Liver (tissue), 9 donors: ENCODE results near the gene GNAI3. TPM values are rescaled to one million over a fixed set of nuclear protein-coding genes. Genes with fewer than 3 reads are reported as not detected.

ENCODE experiments used
- DNase-seq: peaks from one replicate; pipeline ENCODE4 v3.0.0-alpha.2; 2017; ENCODE audit warnings: low spot score
- H3K27ac ChIP-seq, 2 donors: one replicate each; pipeline ENCODE4 v1.7.0; 2013; ENCODE audit warnings: inconsistent platforms in 2 of 2, low read length in 2 of 2, control low read depth in 1 of 2, low read depth in 1 of 2, mild to moderate bottlenecking in 1 of 2
- H3K27me3 ChIP-seq, 4 donors: one replicate each; pipeline versions ENCODE4 v1.6.1 to v1.7.0; 2013; ENCODE audit warnings: low read length in 3 of 4, inconsistent platforms in 1 of 4, mild to moderate bottlenecking in 1 of 4, moderate library complexity in 1 of 4; ENCODE audit not compliant: control insufficient read depth in 4 of 4, insufficient read depth in 4 of 4
- H3K36me3 ChIP-seq, 4 donors: one replicate each; pipeline versions ENCODE4 v1.6.1 to v1.7.0; 2013; ENCODE audit warnings: low read length in 3 of 4, mild to moderate bottlenecking in 3 of 4, low read depth in 1 of 4, moderate library complexity in 1 of 4; ENCODE audit not compliant: control insufficient read depth in 4 of 4, insufficient read depth in 3 of 4
- H3K4me1 ChIP-seq, 4 donors: one replicate each; pipeline versions ENCODE4 v1.6.1 to v1.7.0; 2013; ENCODE audit warnings: low read length in 3 of 4, mild to moderate bottlenecking in 3 of 4, moderate library complexity in 1 of 4; ENCODE audit not compliant: control insufficient read depth in 4 of 4, insufficient read depth in 4 of 4
- H3K4me3 ChIP-seq, 3 donors: one replicate each; pipeline versions ENCODE4 v1.6.1 to v1.7.0; 2013; ENCODE audit warnings: low read length in 3 of 3, control low read depth in 1 of 3, low read depth in 1 of 3, mild to moderate bottlenecking in 1 of 3
- H3K9ac ChIP-seq, 2 donors: one replicate each; pipeline ENCODE4 v1.7.0; 2013; ENCODE audit warnings: low read length in 2 of 2, mild to moderate bottlenecking in 2 of 2, moderate library complexity in 2 of 2, control low read depth in 1 of 2, low read depth in 1 of 2
- H3K9me3 ChIP-seq, 4 donors: one replicate each; pipeline versions ENCODE4 v1.6.1 to v1.7.0; 2013; ENCODE audit warnings: low read length in 3 of 4; ENCODE audit not compliant: control insufficient read depth in 4 of 4
- ATF3 ChIP-seq: IDR thresholded peaks from 2 replicates; pipeline ENCODE4 v1.6.1; 2016; ENCODE audit warnings: antibody characterized with exemption
- CTCF ChIP-seq: fragments of 150-350 bp; IDR thresholded peaks from 2 replicates; pipeline ENCODE4 v1.5.1; 2017; ENCODE audit warnings: improper control_type of control experiment, low read depth, low read length; ENCODE audit not compliant: missing input control
- EGR1 ChIP-seq, 2 donors: IDR thresholded peaks; 2 replicates each; pipeline ENCODE4 v1.6.1; 2016 to 2018; ENCODE audit warnings: antibody characterized with exemption in 2 of 2, low read depth in 2 of 2
- FOXA1 ChIP-seq: IDR thresholded peaks from 2 replicates; pipeline ENCODE4 v1.6.1; 2016; ENCODE audit warnings: antibody characterized with exemption
- FOXA2 ChIP-seq: IDR thresholded peaks from 2 replicates; pipeline ENCODE4 v1.6.1; 2016; ENCODE audit warnings: antibody characterized with exemption
- GABPA ChIP-seq, 2 donors: IDR thresholded peaks in 1 of 2; conservative IDR thresholded peaks in 1 of 2; 2 replicates each; pipeline ENCODE4 v1.6.1; 2016; ENCODE audit warnings: antibody characterized with exemption in 2 of 2, mild to moderate bottlenecking in 1 of 2, moderate library complexity in 1 of 2
- HNF4A ChIP-seq, 2 donors: conservative IDR thresholded peaks; 2 replicates each; pipeline ENCODE4 v1.6.1; 2016; ENCODE audit warnings: antibody characterized with exemption in 2 of 2, mild to moderate bottlenecking in 2 of 2
- HNF4G ChIP-seq: IDR thresholded peaks from 2 replicates; pipeline ENCODE4 v1.6.1; 2016; ENCODE audit warnings: antibody characterized with exemption
- JUND ChIP-seq, 2 donors: IDR thresholded peaks; 2 replicates each; pipeline ENCODE4 v1.6.1; 2016; ENCODE audit warnings: antibody characterized with exemption in 2 of 2
- MAX ChIP-seq: IDR thresholded peaks from 2 replicates; pipeline ENCODE4 v1.6.1; 2016; ENCODE audit warnings: antibody characterized with exemption
- NR2F2 ChIP-seq: IDR thresholded peaks from 2 replicates; pipeline ENCODE4 v1.6.1; 2016; ENCODE audit warnings: antibody characterized with exemption
- RAD21 ChIP-seq, 2 donors: IDR thresholded peaks; 2 replicates each; pipeline ENCODE4 v1.6.1; 2016; ENCODE audit warnings: antibody characterized with exemption in 2 of 2, mild to moderate bottlenecking in 2 of 2
- RXRA ChIP-seq, 2 donors: IDR thresholded peaks; 2 replicates each; pipeline ENCODE4 v1.6.1; 2017 to 2018; ENCODE audit warnings: antibody characterized with exemption in 2 of 2, mild to moderate bottlenecking in 1 of 2
- SP1 ChIP-seq: IDR thresholded peaks from 2 replicates; pipeline ENCODE4 v1.6.1; 2018; ENCODE audit warnings: antibody characterized with exemption, mild to moderate bottlenecking
- TAF1 ChIP-seq: conservative IDR thresholded peaks from 2 replicates; pipeline ENCODE4 v1.6.1; 2016; ENCODE audit warnings: antibody characterized with exemption, mild to moderate bottlenecking
- YY1 ChIP-seq: IDR thresholded peaks from 2 replicates; pipeline ENCODE4 v1.6.1; 2016; ENCODE audit warnings: antibody characterized with exemption, mild to moderate bottlenecking
- ZBTB33 ChIP-seq: IDR thresholded peaks from 2 replicates; pipeline ENCODE4 v1.6.1; 2016; ENCODE audit warnings: antibody characterized with exemption
- whole genome bisulfite sequencing: extraction: QIAGEN DNeasy Blood & Tissue Kit; methylation state at CpG from one replicate; pipeline ENCODE4 v1.1.7; 2013; 5-methylcytosine and 5-hydroxymethylcytosine counted together
- polyA plus RNA-seq, 2 donors: library from polyadenylated mRNA; stranded (reverse) in 1 of 2; unstranded in 1 of 2; fragments of 200-250 nt in 1 of 2; fragments of >200 nt in 1 of 2; fragmentation: Nextera tagmentation in 1 of 2; extraction: Ambion mirVana in 1 of 2; gene quantifications; one replicate each; pipeline versions ENCODE4 v1.2.1 to v1.2.3, GENCODE V29; 2013 to 2015
- total RNA-seq, 2 donors: library from RNA; depleted of rRNA; stranded (reverse); fragments of >200 nt; gene quantifications; one replicate each; pipeline ENCODE4 v1.2.3, GENCODE V29; 2014
- donor health status: healthy.
- donor health status: healthy.
- donor health status: healthy.
- donor health status: healthy.
- donor health status: healthy.

The GNAI3 gene
- total and polyA plus RNA-seq, 4 donors, result 1.9 to 6.5 (median 4.3) TPM

GRCh38 chr1:109634771-109635750 is 86.6 kb downstream of the GNAI3 start:
- no peaks in the 10 kb centered on the region for H3K27me3 ChIP-seq
- H3K4me1 ChIP-seq, result peaks cover 0 to 9% (median 4%) of the 10 kb centered on the region in 4 donors
- TF ChIP-seq HNF4G (no peak), HNF4A (conservative IDR thresholded peaks at IDR 0.05) (no peak), ATF3 (no peak), MAX (no peak), RAD21 (IDR thresholded peaks at IDR 0.05) (no peak), NR2F2 (no peak), SP1 (no peak), YY1 (no peak), ZBTB33 (no peak), TAF1 (no peak), FOXA2 (no peak), FOXA1 (no peak), CTCF (no peak), JUND (IDR thresholded peaks at IDR 0.05) (no peak)
- peak; percentile 28 for DNase-seq
- no peak overlapping the region for H3K9ac ChIP-seq
- no peak overlapping the region for H3K4me3 ChIP-seq
- H3K36me3 ChIP-seq, result peaks cover 3 to 18% (median 6%) of the 10 kb centered on the region in 4 donors
- 73% methylated on average over 13 of the region's 13 CpGs for WGBS
- H3K9me3 ChIP-seq, result no peaks in the 10 kb centered on the region
- no peak overlapping the region for H3K27ac ChIP-seq

- H3K4me3 ChIP-seq, result no peak overlapping the region
- peaks cover 0 to 9% (median 4%) of the 10 kb centered on the region in 4 donors for H3K4me1 ChIP-seq
- H3K27me3 ChIP-seq, result no peaks in the 10 kb centered on the region
- H3K9me3 ChIP-seq, result no peaks in the 10 kb centered on the region
- WGBS, result 92% methylated on average over 2 of the region's 2 CpGs
- no peak overlapping the region for H3K9ac ChIP-seq
- H3K36me3 ChIP-seq, result peaks cover 3 to 14% (median 4%) of the 10 kb centered on the region in 4 donors
- H3K27ac ChIP-seq, result no peak overlapping the region
- no peak for TF ChIP-seq FOXA2
- no peak for TF ChIP-seq RXRA (IDR thresholded peaks at IDR 0.05)
- no peak for TF ChIP-seq HNF4G
- TF ChIP-seq ZBTB33, result no peak
- TF ChIP-seq EGR1 (IDR thresholded peaks at IDR 0.05; ENCODE audit: low read depth in 2 of 2), result no peak
- TF ChIP-seq YY1, result no peak
- no peak for TF ChIP-seq GABPA (IDR thresholded peaks at IDR 0.05 in 1 of 2, conservative IDR thresholded peaks at IDR 0.05 in 1 of 2)
- no peak for TF ChIP-seq ATF3
- DNase-seq, result no peak
Measured at GRCh38 chr1:109635862-109636200, 87.4 kb downstream of the GNAI3 start.
